ENCODE data around the gene GULP1.

Gene GULP1

DNA sequence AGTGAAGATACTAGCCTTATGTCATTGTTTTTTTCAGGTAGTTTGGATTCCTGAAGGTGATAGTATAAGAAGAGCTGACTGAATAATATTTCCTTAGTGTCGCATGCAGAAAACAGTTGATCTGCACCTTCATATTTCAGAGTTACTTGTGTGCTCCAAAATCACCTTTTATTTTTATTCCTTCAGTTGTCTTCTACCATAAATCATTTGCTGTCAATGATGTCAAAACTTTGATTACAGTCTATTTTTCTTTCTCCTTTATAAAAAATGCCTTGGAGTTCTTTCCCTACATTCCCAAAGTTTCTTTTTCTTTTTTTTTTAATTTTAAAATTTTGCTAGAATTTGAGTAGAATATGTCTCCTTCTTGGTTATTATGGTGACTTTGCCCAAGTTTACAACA, 142.3 kb downstream of the GULP1 start:
- no peak overlapping the region for H3K4me3 ChIP-seq (ENCODE audit: low read depth in 1 of 5, low read length in 5 of 5)
- no peaks in the 10 kb centered on the region for H3K27me3 ChIP-seq (ENCODE audit: control insufficient read depth in 5 of 5, insufficient read depth in 4 of 5, low read length in 5 of 5)
- no peak overlapping the region for H3K9ac ChIP-seq (ENCODE audit: low read length in 5 of 5)
- peaks cover 0 to 3% (median 0%) of the 10 kb centered on the region in 5 donors for H3K9me3 ChIP-seq (ENCODE audit: control insufficient read depth in 5 of 5, low read length in 5 of 5)
- no peak overlapping the region for H3K27ac ChIP-seq (ENCODE audit: low read depth, low read length)
- no peaks in the 10 kb centered on the region for H3K36me3 ChIP-seq (ENCODE audit: control insufficient read depth in 5 of 5, insufficient read depth in 5 of 5, low read length in 5 of 5)
- H3K4me1 ChIP-seq (ENCODE audit: control insufficient read depth in 5 of 5, insufficient read depth in 5 of 5, low read length in 5 of 5): no peaks in the 10 kb centered on the region

DNA sequence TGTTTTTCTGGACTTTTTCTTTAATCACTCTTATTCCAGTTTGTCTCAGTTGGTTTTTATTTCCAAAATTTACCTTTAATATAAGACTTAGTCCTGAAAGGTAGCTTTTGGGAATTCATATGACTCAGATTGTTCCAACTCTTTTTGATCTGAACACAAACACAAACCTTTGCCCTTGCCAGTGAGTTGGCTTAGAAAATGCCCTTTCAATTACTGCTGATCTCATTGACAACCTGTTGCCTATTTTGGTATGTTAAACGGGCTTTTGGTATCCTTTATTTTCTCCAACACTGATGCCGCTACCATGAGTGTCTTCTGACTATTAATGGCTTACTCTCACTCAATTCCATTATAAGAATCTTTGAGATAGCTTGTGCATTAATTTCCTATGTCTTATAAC, 143.4 kb downstream of the GULP1 start:
- Histone ChIP-seq H3K36me3 (ENCODE audit: control insufficient read depth in 5 of 5, insufficient read depth in 5 of 5, low read length in 5 of 5) (no peaks in the 10 kb centered on the region), H3K4me1 (ENCODE audit: control insufficient read depth in 5 of 5, insufficient read depth in 5 of 5, low read length in 5 of 5) (no peaks in the 10 kb centered on the region), H3K27ac (ENCODE audit: low read depth, low read length) (no peak overlapping the region), H3K27me3 (ENCODE audit: control insufficient read depth in 5 of 5, insufficient read depth in 4 of 5, low read length in 5 of 5) (no peaks in the 10 kb centered on the region), H3K9ac (ENCODE audit: low read length in 5 of 5) (no peak overlapping the region), H3K9me3 (ENCODE audit: control insufficient read depth in 5 of 5, low read length in 5 of 5) (peaks cover 0 to 3% (median 0%) of the 10 kb centered on the region in 5 donors), H3K4me3 (ENCODE audit: low read depth in 1 of 5, low read length in 5 of 5) (no peak overlapping the region)

DNA sequence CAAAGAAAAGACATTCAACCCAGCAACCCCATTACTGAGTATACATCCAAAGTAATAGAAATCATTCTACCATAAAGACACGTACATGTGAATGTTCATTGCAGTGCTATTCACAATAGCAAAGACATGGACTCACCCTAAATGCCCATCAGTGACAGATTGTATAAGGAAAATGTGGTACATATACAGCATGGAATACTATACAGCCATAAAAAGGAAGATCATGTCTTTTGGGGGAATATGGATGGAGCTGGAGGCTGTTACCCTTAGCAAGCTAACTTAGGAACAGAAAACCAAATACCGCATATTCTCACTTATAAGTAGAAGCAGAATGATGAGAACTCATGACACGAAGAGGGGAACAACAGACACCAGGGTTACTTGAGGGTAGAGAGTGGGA, 145.9 kb downstream of the GULP1 start:
- H3K27me3 ChIP-seq (ENCODE audit: control insufficient read depth in 5 of 5, insufficient read depth in 4 of 5, low read length in 5 of 5): no peaks in the 10 kb centered on the region
- no peak overlapping the region for H3K4me3 ChIP-seq (ENCODE audit: low read depth in 1 of 5, low read length in 5 of 5)
- H3K4me1 ChIP-seq (ENCODE audit: control insufficient read depth in 5 of 5, insufficient read depth in 5 of 5, low read length in 5 of 5): no peaks in the 10 kb centered on the region
- H3K27ac ChIP-seq (ENCODE audit: low read depth, low read length): no peak overlapping the region
- H3K9me3 ChIP-seq (ENCODE audit: control insufficient read depth in 5 of 5, low read length in 5 of 5): peaks cover 0 to 3% (median 0%) of the 10 kb centered on the region in 5 donors
- no peak overlapping the region for H3K9ac ChIP-seq (ENCODE audit: low read length in 5 of 5)
- H3K36me3 ChIP-seq (ENCODE audit: control insufficient read depth in 5 of 5, insufficient read depth in 5 of 5, low read length in 5 of 5): no peaks in the 10 kb centered on the region

DNA sequence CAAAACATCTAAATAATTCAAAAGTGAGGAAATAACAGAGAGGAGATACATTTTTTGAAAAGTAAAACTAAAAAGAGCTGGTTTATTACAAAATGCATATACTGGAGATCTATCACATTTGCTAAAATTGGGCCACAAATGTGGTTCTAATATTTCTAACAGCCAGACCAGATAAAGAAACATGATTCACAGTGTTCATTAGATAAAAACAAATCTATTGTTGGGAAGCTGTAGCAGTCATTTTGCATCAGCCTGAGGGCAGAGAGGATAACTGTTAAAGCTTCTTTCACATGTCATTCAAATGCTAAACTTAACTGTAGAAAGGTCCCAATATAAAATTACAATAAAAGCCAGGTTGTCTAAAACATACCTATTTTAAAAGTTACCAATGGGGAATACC, 148.3 kb downstream of the GULP1 start:
- H3K9me3 ChIP-seq (ENCODE audit: control insufficient read depth in 5 of 5, low read length in 5 of 5): peaks cover 0 to 3% (median 0%) of the 10 kb centered on the region in 5 donors
- H3K27ac ChIP-seq (ENCODE audit: low read depth, low read length): no peak overlapping the region

DNA sequence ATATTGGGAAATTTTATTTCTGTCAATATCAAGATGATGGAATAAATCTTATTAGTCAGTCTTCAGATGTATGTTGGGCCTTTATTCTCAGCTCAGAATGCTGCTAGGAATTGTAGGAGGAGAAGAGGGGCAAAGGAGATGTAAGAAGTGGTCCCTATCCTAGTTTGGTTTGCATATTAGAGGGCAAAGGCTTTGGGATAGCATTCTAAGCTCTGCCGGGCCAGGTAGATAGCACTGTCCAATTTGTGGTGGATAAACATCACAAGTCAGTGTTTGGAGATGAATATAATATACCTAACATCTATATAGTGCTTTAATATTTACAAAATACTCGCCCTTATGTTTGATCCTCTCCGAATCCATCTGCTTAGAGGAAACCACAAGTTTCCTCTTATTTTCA, 149.2 kb downstream of the GULP1 start:
- H3K27ac ChIP-seq (ENCODE audit: low read depth, low read length): no peak overlapping the region
- no peak overlapping the region for H3K9ac ChIP-seq (ENCODE audit: low read length in 5 of 5)
- no peaks in the 10 kb centered on the region for H3K27me3 ChIP-seq (ENCODE audit: control insufficient read depth in 5 of 5, insufficient read depth in 4 of 5, low read length in 5 of 5)
- no peaks in the 10 kb centered on the region for H3K36me3 ChIP-seq (ENCODE audit: control insufficient read depth in 5 of 5, insufficient read depth in 5 of 5, low read length in 5 of 5)
- H3K4me1 ChIP-seq (ENCODE audit: control insufficient read depth in 5 of 5, insufficient read depth in 5 of 5, low read length in 5 of 5): no peaks in the 10 kb centered on the region
- H3K9me3 ChIP-seq (ENCODE audit: control insufficient read depth in 5 of 5, low read length in 5 of 5): peaks cover 0 to 3% (median 0%) of the 10 kb centered on the region in 5 donors
- no peak overlapping the region for H3K4me3 ChIP-seq (ENCODE audit: low read depth in 1 of 5, low read length in 5 of 5)

More for the DNA sequence above, 148.3 kb downstream of the GULP1 start:
- Histone ChIP-seq H3K27me3 (ENCODE audit: control insufficient read depth in 5 of 5, insufficient read depth in 4 of 5, low read length in 5 of 5) (no peaks in the 10 kb centered on the region), H3K9ac (ENCODE audit: low read length in 5 of 5) (no peak overlapping the region), H3K4me3 (ENCODE audit: low read depth in 1 of 5, low read length in 5 of 5) (no peak overlapping the region), H3K36me3 (ENCODE audit: control insufficient read depth in 5 of 5, insufficient read depth in 5 of 5, low read length in 5 of 5) (no peaks in the 10 kb centered on the region), H3K4me1 (ENCODE audit: control insufficient read depth in 5 of 5, insufficient read depth in 5 of 5, low read length in 5 of 5) (no peaks in the 10 kb centered on the region)

DNA sequence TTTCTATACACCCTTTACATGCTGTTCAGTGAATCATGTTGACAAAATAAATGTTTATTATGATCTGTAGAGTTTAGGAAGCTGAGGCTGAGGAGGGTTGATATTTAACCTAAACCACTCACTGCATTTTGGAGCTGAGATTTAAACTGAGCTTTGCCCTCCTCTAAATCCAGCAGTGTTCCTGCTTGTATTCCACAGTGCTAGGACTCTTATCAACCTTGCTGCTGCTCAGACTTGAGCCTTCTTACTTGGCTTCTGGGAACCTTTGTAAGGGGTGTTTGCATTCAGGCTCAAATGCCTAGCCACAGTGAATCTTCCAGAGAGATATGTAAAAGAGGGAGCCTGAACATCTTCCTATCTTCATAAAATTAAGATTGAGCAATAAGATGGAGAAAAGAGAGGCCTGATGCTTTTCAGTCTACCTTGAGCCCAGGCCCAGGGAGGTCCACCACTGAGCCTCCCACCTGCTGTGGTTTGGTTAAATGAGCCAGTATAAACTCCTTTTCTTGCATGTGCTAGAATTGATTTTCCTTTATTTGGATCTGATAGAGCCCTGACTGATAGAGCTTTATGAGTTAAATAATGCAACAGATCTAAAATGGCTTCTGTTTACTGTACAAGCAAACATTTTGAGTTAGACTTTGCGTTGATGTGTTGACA, 149.7 kb downstream of the GULP1 start:
- Histone ChIP-seq H3K9me3 (ENCODE audit: control insufficient read depth in 5 of 5, low read length in 5 of 5) (peaks cover 0 to 3% (median 0%) of the 10 kb centered on the region in 5 donors), H3K36me3 (ENCODE audit: control insufficient read depth in 5 of 5, insufficient read depth in 5 of 5, low read length in 5 of 5) (no peaks in the 10 kb centered on the region), H3K9ac (ENCODE audit: low read length in 5 of 5) (no peak overlapping the region)

DNA sequence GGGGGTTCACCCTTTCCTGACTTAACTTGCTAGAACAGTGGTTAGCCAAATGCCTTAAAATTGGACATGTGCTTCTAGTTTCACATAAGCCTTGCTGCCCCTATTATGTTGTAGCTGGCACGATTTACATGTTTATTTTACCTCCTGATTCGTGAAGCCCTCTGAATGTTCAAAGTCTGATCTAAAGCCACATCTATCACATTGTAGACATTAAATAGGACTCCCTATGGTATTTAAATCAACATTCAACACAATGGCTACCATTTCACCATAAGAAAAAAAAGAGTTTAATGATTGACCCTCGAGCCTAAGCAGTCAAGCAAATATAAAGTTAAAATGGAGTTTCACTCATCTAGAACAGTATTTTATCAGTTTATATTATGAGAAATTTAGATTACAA, 151.5 kb downstream of the GULP1 start:
- Histone ChIP-seq H3K36me3 (ENCODE audit: control insufficient read depth in 5 of 5, insufficient read depth in 5 of 5, low read length in 5 of 5) (no peaks in the 10 kb centered on the region), H3K4me1 (ENCODE audit: control insufficient read depth in 5 of 5, insufficient read depth in 5 of 5, low read length in 5 of 5) (no peaks in the 10 kb centered on the region), H3K27ac (ENCODE audit: low read depth, low read length) (no peak overlapping the region), H3K9me3 (ENCODE audit: control insufficient read depth in 5 of 5, low read length in 5 of 5) (no peaks in the 10 kb centered on the region), H3K4me3 (ENCODE audit: low read depth in 1 of 5, low read length in 5 of 5) (no peak overlapping the region), H3K9ac (ENCODE audit: low read length in 5 of 5) (no peak overlapping the region), H3K27me3 (ENCODE audit: control insufficient read depth in 5 of 5, insufficient read depth in 4 of 5, low read length in 5 of 5) (no peaks in the 10 kb centered on the region)

More for the DNA sequence above, 149.7 kb downstream of the GULP1 start:
- no peaks in the 10 kb centered on the region for H3K27me3 ChIP-seq (ENCODE audit: control insufficient read depth in 5 of 5, insufficient read depth in 4 of 5, low read length in 5 of 5)
- H3K4me1 ChIP-seq (ENCODE audit: control insufficient read depth in 5 of 5, insufficient read depth in 5 of 5, low read length in 5 of 5): no peaks in the 10 kb centered on the region
- no peak overlapping the region for H3K4me3 ChIP-seq (ENCODE audit: low read depth in 1 of 5, low read length in 5 of 5)
- H3K27ac ChIP-seq (ENCODE audit: low read depth, low read length): no peak overlapping the region

DNA sequence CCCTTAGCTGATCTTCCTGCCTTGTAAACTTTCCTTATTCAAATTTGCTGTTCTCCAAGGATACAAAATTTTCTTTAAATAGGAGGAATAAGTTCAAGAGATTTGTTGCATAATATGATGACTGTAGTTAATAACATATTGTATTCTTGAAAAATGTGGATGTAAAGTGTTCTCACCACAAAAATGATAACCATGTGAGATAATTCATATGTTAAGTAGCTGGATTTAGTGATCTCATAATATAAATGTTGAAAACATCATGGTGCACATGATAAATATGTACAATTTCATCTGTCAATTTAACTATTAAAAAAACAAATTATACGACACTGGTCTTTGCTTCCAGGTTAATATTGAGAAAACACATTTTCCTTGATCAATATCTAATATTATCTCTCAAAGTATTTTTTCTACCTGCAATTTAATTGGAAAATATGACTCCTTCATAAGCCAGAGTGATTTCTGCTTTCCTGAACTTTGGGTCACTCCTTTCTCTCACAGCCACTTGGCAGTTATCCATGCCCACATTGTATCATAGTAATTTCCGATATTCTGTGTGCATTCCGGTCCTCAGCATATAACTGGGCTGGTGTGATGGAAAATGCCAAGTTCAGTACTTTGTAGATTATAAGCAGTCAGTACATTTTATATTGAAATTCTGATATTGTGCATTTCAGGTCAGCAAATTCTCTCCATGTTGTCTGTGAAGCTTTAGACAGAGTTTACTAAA, 152.6 kb downstream of the GULP1 start:
- no peak overlapping the region for H3K27ac ChIP-seq (ENCODE audit: low read depth, low read length)
- no peaks in the 10 kb centered on the region for H3K9me3 ChIP-seq (ENCODE audit: control insufficient read depth in 5 of 5, low read length in 5 of 5)

DNA sequence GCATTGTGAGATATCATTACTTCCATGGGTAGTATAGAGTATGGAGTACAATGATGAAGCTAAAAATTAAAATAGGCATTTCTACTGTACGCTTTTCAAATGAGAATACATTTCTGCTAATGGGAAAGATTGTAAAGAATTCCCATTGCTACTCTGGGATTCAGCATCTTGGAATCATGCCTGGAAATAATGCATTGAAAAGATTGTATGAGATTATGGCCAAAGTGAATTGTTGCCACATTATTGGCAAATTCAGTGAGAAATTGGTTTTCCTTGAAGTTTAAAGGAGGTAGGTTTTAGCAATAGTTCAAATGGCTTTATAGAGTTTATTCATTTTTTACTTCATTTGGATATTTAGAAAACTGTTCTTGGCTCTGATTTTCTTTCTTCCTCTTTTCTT, 157.9 kb downstream of the GULP1 start:
- no peaks in the 10 kb centered on the region for H3K36me3 ChIP-seq (ENCODE audit: control insufficient read depth in 5 of 5, insufficient read depth in 5 of 5, low read length in 5 of 5)
- no peak overlapping the region for H3K4me3 ChIP-seq (ENCODE audit: low read depth in 1 of 5, low read length in 5 of 5)

More for the DNA sequence above, 152.6 kb downstream of the GULP1 start:
- no peak overlapping the region for H3K9ac ChIP-seq (ENCODE audit: low read length in 5 of 5)
- H3K36me3 ChIP-seq (ENCODE audit: control insufficient read depth in 5 of 5, insufficient read depth in 5 of 5, low read length in 5 of 5): no peaks in the 10 kb centered on the region
- H3K4me3 ChIP-seq (ENCODE audit: low read depth in 1 of 5, low read length in 5 of 5): no peak overlapping the region
- H3K4me1 ChIP-seq (ENCODE audit: control insufficient read depth in 5 of 5, insufficient read depth in 5 of 5, low read length in 5 of 5): no peaks in the 10 kb centered on the region
- no peaks in the 10 kb centered on the region for H3K27me3 ChIP-seq (ENCODE audit: control insufficient read depth in 5 of 5, insufficient read depth in 4 of 5, low read length in 5 of 5)

DNA sequence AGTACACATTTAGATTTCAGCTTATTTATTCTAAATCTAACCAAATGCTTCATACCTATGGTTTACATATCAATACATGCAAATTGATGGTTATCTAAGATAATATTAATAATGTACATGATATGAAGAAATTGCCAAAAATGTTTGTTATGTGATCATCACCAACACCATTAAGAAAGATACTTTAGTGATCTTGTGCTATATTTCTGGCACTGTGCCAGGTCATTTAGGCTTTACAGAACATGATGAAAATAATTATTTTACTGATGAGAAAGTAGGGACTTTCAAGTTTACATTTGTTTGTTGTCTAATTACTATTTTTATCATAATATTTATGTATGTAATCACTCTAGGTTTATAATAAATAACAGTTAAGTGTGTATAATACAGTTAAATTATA, 158.3 kb downstream of the GULP1 start:
- H3K9ac ChIP-seq (ENCODE audit: low read length in 5 of 5): no peak overlapping the region
- no peak overlapping the region for H3K4me3 ChIP-seq (ENCODE audit: low read depth in 1 of 5, low read length in 5 of 5)
- no peaks in the 10 kb centered on the region for H3K9me3 ChIP-seq (ENCODE audit: control insufficient read depth in 5 of 5, low read length in 5 of 5)
- H3K36me3 ChIP-seq (ENCODE audit: control insufficient read depth in 5 of 5, insufficient read depth in 5 of 5, low read length in 5 of 5): no peaks in the 10 kb centered on the region
- H3K4me1 ChIP-seq (ENCODE audit: control insufficient read depth in 5 of 5, insufficient read depth in 5 of 5, low read length in 5 of 5): no peaks in the 10 kb centered on the region
- H3K27ac ChIP-seq (ENCODE audit: low read depth, low read length): no peak overlapping the region
- no peaks in the 10 kb centered on the region for H3K27me3 ChIP-seq (ENCODE audit: control insufficient read depth in 5 of 5, insufficient read depth in 4 of 5, low read length in 5 of 5)

More for the DNA sequence above, 157.9 kb downstream of the GULP1 start:
- Histone ChIP-seq H3K4me1 (ENCODE audit: control insufficient read depth in 5 of 5, insufficient read depth in 5 of 5, low read length in 5 of 5) (no peaks in the 10 kb centered on the region), H3K9ac (ENCODE audit: low read length in 5 of 5) (no peak overlapping the region), H3K27me3 (ENCODE audit: control insufficient read depth in 5 of 5, insufficient read depth in 4 of 5, low read length in 5 of 5) (no peaks in the 10 kb centered on the region), H3K27ac (ENCODE audit: low read depth, low read length) (no peak overlapping the region), H3K9me3 (ENCODE audit: control insufficient read depth in 5 of 5, low read length in 5 of 5) (no peaks in the 10 kb centered on the region)
